ENCODE measurements around the gene MS4A4E.
"Not testable (repeated sequence)": the region's sequence is repeated elsewhere in the genome, so short reads cannot be mapped to it uniquely, and the experiment has no call there.

MS4A4E gene

GRCh38 chr11:60242740-60243239 lies at the start of gene MS4A4E:
TSS of gene MS4A4E (minus strand) at chr11:60243137. CDS start at chr11:60230055, 13,082 bp downstream.
- DNase-seq (ENCODE audit: low spot score) = no peak

GRCh38 chr11:60292145-60292544 lies 49.2 kb upstream of the MS4A4E start:
- no peak for DNase-seq (ENCODE audit: low spot score)

- DNase-seq (ENCODE audit: low spot score) = no peak
Measured at GRCh38 chr11:60288531-60288930, 45.6 kb upstream of the MS4A4E start.

GRCh38 chr11:60285411-60286126 lies 42.6 kb upstream of the MS4A4E start:
- DNase-seq (ENCODE audit: low spot score) = not testable (repeated sequence)

- DNase-seq (ENCODE audit: low spot score) = no peak
Measured at GRCh38 chr11:60282286-60282685, 39.3 kb upstream of the MS4A4E start.

- DNase-seq (ENCODE audit: low spot score) = no peak
Measured at GRCh38 chr11:60281485-60281884, 38.5 kb upstream of the MS4A4E start.

GRCh38 chr11:60280412-60280811 lies 37.5 kb upstream of the MS4A4E start, which contains the start of gene MS4A4A:
TSS of gene MS4A4A (plus strand) at chr11:60280666. CDS start at chr11:60280676, 10 bp downstream.
- DNase-seq (ENCODE audit: low spot score) = no peak

GRCh38 chr11:60274416-60274815 lies 31.5 kb upstream of the MS4A4E start:
- DNase-seq (ENCODE audit: low spot score) = no peak

- peak; percentile 27 for DNase-seq (ENCODE audit: low spot score)
Measured at GRCh38 chr11:60265373-60266214, 22.7 kb upstream of the MS4A4E start.

- no peak for DNase-seq (ENCODE audit: low spot score)
Measured at GRCh38 chr11:60264644-60265043, 21.7 kb upstream of the MS4A4E start.

- no peak for DNase-seq (ENCODE audit: low spot score)
Measured at GRCh38 chr11:60263402-60263801, 20.5 kb upstream of the MS4A4E start.

GRCh38 chr11:60261014-60261413 lies 18.1 kb upstream of the MS4A4E start:
- no peak for DNase-seq (ENCODE audit: low spot score)

GRCh38 chr11:60257956-60258722 lies 15.2 kb upstream of the MS4A4E start:
- no peak for DNase-seq (ENCODE audit: low spot score)

GRCh38 chr11:60252213-60253108 lies 9.5 kb upstream of the MS4A4E start:
- DNase-seq (ENCODE audit: low spot score) = no peak

- no peak for DNase-seq (ENCODE audit: low spot score)
Measured at GRCh38 chr11:60251485-60252212, 8.7 kb upstream of the MS4A4E start.

GRCh38 chr11:60241786-60242185 lies 1.2 kb downstream of the MS4A4E start:
- DNase-seq (ENCODE audit: low spot score) = no peak

- no peak for DNase-seq (ENCODE audit: low spot score)
Measured at GRCh38 chr11:60240662-60241061, 2.3 kb downstream of the MS4A4E start.

- DNase-seq (ENCODE audit: low spot score) = no peak
Measured at GRCh38 chr11:60235321-60235720, 7.6 kb downstream of the MS4A4E start.

GRCh38 chr11:60230681-60231080 lies 12.3 kb downstream of the MS4A4E start:
- DNase-seq (ENCODE audit: low spot score) = no peak

- DNase-seq (ENCODE audit: low spot score) = no peak
Measured at GRCh38 chr11:60222141-60222540, 20.8 kb downstream of the MS4A4E start.
